Liver (tissue), 9 donors: Measurements from ENCODE around the gene ARID4B. TPM values are rescaled to one million over a fixed set of nuclear protein-coding genes. Genes with fewer than 3 reads are reported as not detected.

Experiments
- DNase-seq: peaks from one replicate; pipeline ENCODE4 v3.0.0-alpha.2; 2017; ENCODE audit warnings: low spot score
- H3K27ac ChIP-seq, 2 donors: one replicate each; pipeline ENCODE4 v1.7.0; 2013; ENCODE audit warnings: inconsistent platforms in 2 of 2, low read length in 2 of 2, control low read depth in 1 of 2, low read depth in 1 of 2, mild to moderate bottlenecking in 1 of 2
- H3K27me3 ChIP-seq, 4 donors: one replicate each; pipeline versions ENCODE4 v1.6.1 to v1.7.0; 2013; ENCODE audit warnings: low read length in 3 of 4, inconsistent platforms in 1 of 4, mild to moderate bottlenecking in 1 of 4, moderate library complexity in 1 of 4; ENCODE audit not compliant: control insufficient read depth in 4 of 4, insufficient read depth in 4 of 4
- H3K36me3 ChIP-seq, 4 donors: one replicate each; pipeline versions ENCODE4 v1.6.1 to v1.7.0; 2013; ENCODE audit warnings: low read length in 3 of 4, mild to moderate bottlenecking in 3 of 4, low read depth in 1 of 4, moderate library complexity in 1 of 4; ENCODE audit not compliant: control insufficient read depth in 4 of 4, insufficient read depth in 3 of 4
- H3K4me1 ChIP-seq, 4 donors: one replicate each; pipeline versions ENCODE4 v1.6.1 to v1.7.0; 2013; ENCODE audit warnings: low read length in 3 of 4, mild to moderate bottlenecking in 3 of 4, moderate library complexity in 1 of 4; ENCODE audit not compliant: control insufficient read depth in 4 of 4, insufficient read depth in 4 of 4
- H3K4me3 ChIP-seq, 3 donors: one replicate each; pipeline versions ENCODE4 v1.6.1 to v1.7.0; 2013; ENCODE audit warnings: low read length in 3 of 3, control low read depth in 1 of 3, low read depth in 1 of 3, mild to moderate bottlenecking in 1 of 3
- H3K9ac ChIP-seq, 2 donors: one replicate each; pipeline ENCODE4 v1.7.0; 2013; ENCODE audit warnings: low read length in 2 of 2, mild to moderate bottlenecking in 2 of 2, moderate library complexity in 2 of 2, control low read depth in 1 of 2, low read depth in 1 of 2
- H3K9me3 ChIP-seq, 4 donors: one replicate each; pipeline versions ENCODE4 v1.6.1 to v1.7.0; 2013; ENCODE audit warnings: low read length in 3 of 4; ENCODE audit not compliant: control insufficient read depth in 4 of 4
- EGR1 ChIP-seq, 2 donors: IDR thresholded peaks; 2 replicates each; pipeline ENCODE4 v1.6.1; 2016 to 2018; ENCODE audit warnings: antibody characterized with exemption in 2 of 2, low read depth in 2 of 2
- FOXA1 ChIP-seq: IDR thresholded peaks from 2 replicates; pipeline ENCODE4 v1.6.1; 2016; ENCODE audit warnings: antibody characterized with exemption
- FOXA2 ChIP-seq: IDR thresholded peaks from 2 replicates; pipeline ENCODE4 v1.6.1; 2016; ENCODE audit warnings: antibody characterized with exemption
- GABPA ChIP-seq, 2 donors: IDR thresholded peaks in 1 of 2; conservative IDR thresholded peaks in 1 of 2; 2 replicates each; pipeline ENCODE4 v1.6.1; 2016; ENCODE audit warnings: antibody characterized with exemption in 2 of 2, mild to moderate bottlenecking in 1 of 2, moderate library complexity in 1 of 2
- HNF4A ChIP-seq, 2 donors: conservative IDR thresholded peaks; 2 replicates each; pipeline ENCODE4 v1.6.1; 2016; ENCODE audit warnings: antibody characterized with exemption in 2 of 2, mild to moderate bottlenecking in 2 of 2
- HNF4G ChIP-seq: IDR thresholded peaks from 2 replicates; pipeline ENCODE4 v1.6.1; 2016; ENCODE audit warnings: antibody characterized with exemption
- NR2F2 ChIP-seq: IDR thresholded peaks from 2 replicates; pipeline ENCODE4 v1.6.1; 2016; ENCODE audit warnings: antibody characterized with exemption
- RXRA ChIP-seq, 2 donors: IDR thresholded peaks; 2 replicates each; pipeline ENCODE4 v1.6.1; 2017 to 2018; ENCODE audit warnings: antibody characterized with exemption in 2 of 2, mild to moderate bottlenecking in 1 of 2
- WGBS: extraction: QIAGEN DNeasy Blood & Tissue Kit; methylation state at CpG from one replicate; pipeline ENCODE4 v1.1.7; 2013; 5-methylcytosine and 5-hydroxymethylcytosine counted together
- polyA plus RNA-seq, 2 donors: library from polyadenylated mRNA; stranded (reverse) in 1 of 2; unstranded in 1 of 2; fragments of 200-250 nt in 1 of 2; fragments of >200 nt in 1 of 2; fragmentation: Nextera tagmentation in 1 of 2; extraction: Ambion mirVana in 1 of 2; gene quantifications; one replicate each; pipeline versions ENCODE4 v1.2.1 to v1.2.3, GENCODE V29; 2013 to 2015
- total RNA-seq, 2 donors: library from RNA; depleted of rRNA; stranded (reverse); fragments of >200 nt; gene quantifications; one replicate each; pipeline ENCODE4 v1.2.3, GENCODE V29; 2014
- TF ChIP-seq, protein P1 (sequence below): fragments of 150-350 bp; IDR thresholded peaks from 2 replicates; pipeline ENCODE4 v1.5.1; 2017; ENCODE audit warnings: improper control_type of control experiment, low read depth, low read length; ENCODE audit not compliant: missing input control
- TF ChIP-seq, protein P2 (sequence below): IDR thresholded peaks from 2 replicates; pipeline ENCODE4 v1.6.1; 2016; ENCODE audit warnings: antibody characterized with exemption
- TF ChIP-seq, protein P3 (sequence below): IDR thresholded peaks from 2 replicates; pipeline ENCODE4 v1.6.1; 2016; ENCODE audit warnings: antibody characterized with exemption, mild to moderate bottlenecking
- TF ChIP-seq, protein P4 (sequence below): IDR thresholded peaks from 2 replicates; pipeline ENCODE4 v1.6.1; 2016; ENCODE audit warnings: antibody characterized with exemption
- donor health status: healthy.
- donor health status: healthy.
- donor health status: healthy.
- donor health status: healthy.
- donor health status: healthy.

The ARID4B gene
- total and polyA plus RNA-seq, 4 donors: 4.2 to 27.3 (median 21.3) TPM

DNA sequence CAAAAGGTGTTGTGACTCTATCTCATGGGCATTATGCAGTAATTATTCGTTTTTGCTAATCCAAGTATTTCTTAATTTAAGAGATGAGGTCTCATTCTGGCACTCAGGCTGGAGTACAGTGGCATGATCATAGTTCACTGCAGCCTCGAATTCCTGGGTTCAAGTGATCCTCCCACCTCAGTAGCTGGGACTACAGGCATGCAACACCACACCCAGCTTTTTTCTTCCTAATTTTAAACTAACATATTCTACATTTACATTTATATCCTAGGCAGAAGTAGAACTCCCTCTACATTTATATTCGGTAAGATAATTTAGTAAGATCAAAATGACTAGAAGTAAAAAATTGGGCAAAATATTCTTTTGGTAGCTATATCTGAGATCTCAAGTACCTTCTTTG lies 116.5 kb downstream of the ARID4B start:
- no peak overlapping the region for H3K9ac ChIP-seq
- H3K27ac ChIP-seq: no peak overlapping the region
- TF ChIP-seq FOXA2: no peak
- no peak for TF ChIP-seq HNF4G
- TF ChIP-seq, protein P1, sequence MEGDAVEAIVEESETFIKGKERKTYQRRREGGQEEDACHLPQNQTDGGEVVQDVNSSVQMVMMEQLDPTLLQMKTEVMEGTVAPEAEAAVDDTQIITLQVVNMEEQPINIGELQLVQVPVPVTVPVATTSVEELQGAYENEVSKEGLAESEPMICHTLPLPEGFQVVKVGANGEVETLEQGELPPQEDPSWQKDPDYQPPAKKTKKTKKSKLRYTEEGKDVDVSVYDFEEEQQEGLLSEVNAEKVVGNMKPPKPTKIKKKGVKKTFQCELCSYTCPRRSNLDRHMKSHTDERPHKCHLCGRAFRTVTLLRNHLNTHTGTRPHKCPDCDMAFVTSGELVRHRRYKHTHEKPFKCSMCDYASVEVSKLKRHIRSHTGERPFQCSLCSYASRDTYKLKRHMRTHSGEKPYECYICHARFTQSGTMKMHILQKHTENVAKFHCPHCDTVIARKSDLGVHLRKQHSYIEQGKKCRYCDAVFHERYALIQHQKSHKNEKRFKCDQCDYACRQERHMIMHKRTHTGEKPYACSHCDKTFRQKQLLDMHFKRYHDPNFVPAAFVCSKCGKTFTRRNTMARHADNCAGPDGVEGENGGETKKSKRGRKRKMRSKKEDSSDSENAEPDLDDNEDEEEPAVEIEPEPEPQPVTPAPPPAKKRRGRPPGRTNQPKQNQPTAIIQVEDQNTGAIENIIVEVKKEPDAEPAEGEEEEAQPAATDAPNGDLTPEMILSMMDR: no peak
- no peak for TF ChIP-seq RXRA (IDR thresholded peaks at IDR 0.05)
- TF ChIP-seq, protein P2, sequence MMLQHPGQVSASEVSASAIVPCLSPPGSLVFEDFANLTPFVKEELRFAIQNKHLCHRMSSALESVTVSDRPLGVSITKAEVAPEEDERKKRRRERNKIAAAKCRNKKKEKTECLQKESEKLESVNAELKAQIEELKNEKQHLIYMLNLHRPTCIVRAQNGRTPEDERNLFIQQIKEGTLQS: no peak
- no peaks in the 10 kb centered on the region for H3K27me3 ChIP-seq
- H3K9me3 ChIP-seq: no peaks in the 10 kb centered on the region
- WGBS: 96% methylated on average over 3 of the region's 3 CpGs
- H3K4me3 ChIP-seq: no peak overlapping the region
- no peak for DNase-seq
- H3K4me1 ChIP-seq: no peaks in the 10 kb centered on the region
- peaks cover 5 to 24% (median 6%) of the 10 kb centered on the region in 4 donors for H3K36me3 ChIP-seq

DNA sequence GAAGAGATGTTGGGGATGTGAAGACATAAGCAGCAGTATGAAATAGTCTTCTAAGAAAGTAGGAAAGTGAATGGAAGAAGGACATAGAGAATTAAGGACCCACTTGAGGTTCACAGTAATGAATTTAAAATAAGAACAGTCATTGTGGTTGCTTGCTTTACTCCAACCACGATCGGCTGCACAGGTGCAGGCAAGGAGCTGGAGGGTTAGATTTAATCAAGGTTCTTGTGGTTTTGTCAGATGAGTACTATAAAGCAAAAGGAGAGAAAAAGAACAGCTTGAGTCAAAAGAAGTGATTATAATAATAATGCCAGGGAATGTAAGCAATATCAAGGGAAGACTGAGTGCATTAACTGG lies 120.8 kb downstream of the ARID4B start:
- peaks cover 4 to 13% (median 6%) of the 10 kb centered on the region in 4 donors for H3K36me3 ChIP-seq
- 83% methylated on average over 2 of the region's 2 CpGs for WGBS
- no peak overlapping the region for H3K9ac ChIP-seq
- H3K9me3 ChIP-seq: no peaks in the 10 kb centered on the region
- DNase-seq: no peak
- no peak overlapping the region for H3K4me3 ChIP-seq
- no peaks in the 10 kb centered on the region for H3K4me1 ChIP-seq
- H3K27ac ChIP-seq: no peak overlapping the region
- TF ChIP-seq GABPA (IDR thresholded peaks at IDR 0.05 in 1 of 2, conservative IDR thresholded peaks at IDR 0.05 in 1 of 2) (no peak), FOXA1 (no peak), EGR1 (IDR thresholded peaks at IDR 0.05; ENCODE audit: low read depth in 2 of 2) (no peak), NR2F2 (no peak), HNF4A (conservative IDR thresholded peaks at IDR 0.05) (no peak), FOXA2 (no peak)
- TF ChIP-seq, protein P3, sequence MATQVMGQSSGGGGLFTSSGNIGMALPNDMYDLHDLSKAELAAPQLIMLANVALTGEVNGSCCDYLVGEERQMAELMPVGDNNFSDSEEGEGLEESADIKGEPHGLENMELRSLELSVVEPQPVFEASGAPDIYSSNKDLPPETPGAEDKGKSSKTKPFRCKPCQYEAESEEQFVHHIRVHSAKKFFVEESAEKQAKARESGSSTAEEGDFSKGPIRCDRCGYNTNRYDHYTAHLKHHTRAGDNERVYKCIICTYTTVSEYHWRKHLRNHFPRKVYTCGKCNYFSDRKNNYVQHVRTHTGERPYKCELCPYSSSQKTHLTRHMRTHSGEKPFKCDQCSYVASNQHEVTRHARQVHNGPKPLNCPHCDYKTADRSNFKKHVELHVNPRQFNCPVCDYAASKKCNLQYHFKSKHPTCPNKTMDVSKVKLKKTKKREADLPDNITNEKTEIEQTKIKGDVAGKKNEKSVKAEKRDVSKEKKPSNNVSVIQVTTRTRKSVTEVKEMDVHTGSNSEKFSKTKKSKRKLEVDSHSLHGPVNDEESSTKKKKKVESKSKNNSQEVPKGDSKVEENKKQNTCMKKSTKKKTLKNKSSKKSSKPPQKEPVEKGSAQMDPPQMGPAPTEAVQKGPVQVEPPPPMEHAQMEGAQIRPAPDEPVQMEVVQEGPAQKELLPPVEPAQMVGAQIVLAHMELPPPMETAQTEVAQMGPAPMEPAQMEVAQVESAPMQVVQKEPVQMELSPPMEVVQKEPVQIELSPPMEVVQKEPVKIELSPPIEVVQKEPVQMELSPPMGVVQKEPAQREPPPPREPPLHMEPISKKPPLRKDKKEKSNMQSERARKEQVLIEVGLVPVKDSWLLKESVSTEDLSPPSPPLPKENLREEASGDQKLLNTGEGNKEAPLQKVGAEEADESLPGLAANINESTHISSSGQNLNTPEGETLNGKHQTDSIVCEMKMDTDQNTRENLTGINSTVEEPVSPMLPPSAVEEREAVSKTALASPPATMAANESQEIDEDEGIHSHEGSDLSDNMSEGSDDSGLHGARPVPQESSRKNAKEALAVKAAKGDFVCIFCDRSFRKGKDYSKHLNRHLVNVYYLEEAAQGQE: no peak
- TF ChIP-seq, protein P4, sequence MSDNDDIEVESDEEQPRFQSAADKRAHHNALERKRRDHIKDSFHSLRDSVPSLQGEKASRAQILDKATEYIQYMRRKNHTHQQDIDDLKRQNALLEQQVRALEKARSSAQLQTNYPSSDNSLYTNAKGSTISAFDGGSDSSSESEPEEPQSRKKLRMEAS: no peak
- TF ChIP-seq, protein P2: no peak
- H3K27me3 ChIP-seq: no peaks in the 10 kb centered on the region
